HG02571 (cell line): ENCODE results near the gene PDE9A.

Source experiments
- ATAC-seq: cut with Tn5 transposase; IDR thresholded peaks from one replicate; pipeline ENCODE4 v1.9.1; 2021; ENCODE audit warnings: mild to moderate bottlenecking, moderate library complexity; ENCODE audit not compliant: unreplicated experiment

The PDE9A gene

GRCh38 chr21:42734323-42734971, 81.0 kb downstream of the PDE9A start:
- no peak for ATAC-seq

DNA sequence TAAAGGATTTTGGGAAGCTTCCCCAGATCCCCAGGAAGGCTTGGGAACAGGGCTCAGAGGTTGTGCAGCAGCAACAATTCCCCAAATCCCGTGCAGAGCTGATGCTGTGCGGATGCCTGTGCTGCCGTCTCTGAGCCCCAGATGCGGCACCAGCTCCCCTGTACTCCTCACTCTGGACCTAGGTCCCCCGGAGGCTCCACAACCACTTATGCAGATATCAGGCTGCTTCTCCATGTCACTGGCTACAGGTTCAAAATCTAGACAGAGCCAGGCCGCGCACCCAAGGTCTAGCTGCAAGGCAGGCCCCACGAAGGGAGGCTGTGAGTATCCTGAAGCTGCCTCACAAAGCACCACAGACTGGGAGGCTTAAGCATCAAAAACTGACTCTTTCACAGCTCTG, 81.6 kb downstream of the PDE9A start:
- no peak for ATAC-seq

DNA sequence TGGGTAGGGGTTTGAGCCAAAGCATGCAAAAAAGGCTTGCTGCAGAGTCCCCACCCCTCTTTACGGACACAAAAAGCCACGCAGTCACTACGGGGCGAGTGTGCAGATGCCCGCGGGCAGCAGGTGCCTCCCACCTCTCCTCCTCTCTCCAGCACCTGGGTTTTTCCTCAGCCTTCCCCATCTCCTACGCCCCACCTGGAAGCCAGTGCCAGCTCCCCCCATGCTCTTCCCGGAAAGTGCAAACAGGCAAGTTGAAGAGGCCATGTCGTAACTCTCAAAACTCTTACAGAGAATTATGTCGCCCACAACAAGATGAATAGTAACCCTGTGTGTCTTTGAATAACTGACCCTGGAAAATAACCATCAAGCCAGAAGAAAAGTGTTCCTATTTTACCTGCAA, 82.5 kb downstream of the PDE9A start:
- ATAC-seq: no peak

DNA sequence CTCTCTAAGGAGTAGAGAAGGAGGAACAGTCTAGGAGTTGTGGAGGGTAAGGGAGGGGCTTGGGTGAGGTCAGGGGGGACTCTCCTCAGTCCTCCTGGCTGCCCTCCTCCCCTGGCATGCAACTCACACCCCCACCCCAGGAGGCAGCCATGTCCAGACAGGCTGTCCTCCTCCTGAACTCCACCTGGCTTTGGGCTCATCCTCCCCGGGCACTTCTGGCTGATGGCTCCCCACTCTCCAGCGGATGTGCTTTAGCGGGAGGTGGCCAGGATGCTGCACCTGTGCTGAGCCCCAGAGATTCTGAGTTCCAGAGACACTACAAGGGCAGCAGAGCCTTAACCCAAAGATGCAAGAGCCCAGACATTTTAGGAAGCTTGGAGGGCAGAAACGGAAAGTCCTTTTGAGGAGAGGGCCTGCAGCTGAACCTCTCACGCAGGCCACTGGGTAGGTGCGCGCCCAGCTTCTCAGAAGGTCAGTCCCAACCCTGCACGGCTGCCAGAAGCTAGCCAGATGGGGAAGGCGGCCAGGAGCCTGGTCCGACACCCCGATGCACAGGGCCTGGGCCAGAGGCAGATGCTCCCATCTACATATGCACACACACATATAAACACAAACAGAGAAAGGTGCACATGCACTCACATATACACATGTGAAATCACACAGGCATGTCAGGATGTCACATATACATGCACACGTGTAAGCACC, 83.4 kb downstream of the PDE9A start:
- ATAC-seq: no peak

DNA sequence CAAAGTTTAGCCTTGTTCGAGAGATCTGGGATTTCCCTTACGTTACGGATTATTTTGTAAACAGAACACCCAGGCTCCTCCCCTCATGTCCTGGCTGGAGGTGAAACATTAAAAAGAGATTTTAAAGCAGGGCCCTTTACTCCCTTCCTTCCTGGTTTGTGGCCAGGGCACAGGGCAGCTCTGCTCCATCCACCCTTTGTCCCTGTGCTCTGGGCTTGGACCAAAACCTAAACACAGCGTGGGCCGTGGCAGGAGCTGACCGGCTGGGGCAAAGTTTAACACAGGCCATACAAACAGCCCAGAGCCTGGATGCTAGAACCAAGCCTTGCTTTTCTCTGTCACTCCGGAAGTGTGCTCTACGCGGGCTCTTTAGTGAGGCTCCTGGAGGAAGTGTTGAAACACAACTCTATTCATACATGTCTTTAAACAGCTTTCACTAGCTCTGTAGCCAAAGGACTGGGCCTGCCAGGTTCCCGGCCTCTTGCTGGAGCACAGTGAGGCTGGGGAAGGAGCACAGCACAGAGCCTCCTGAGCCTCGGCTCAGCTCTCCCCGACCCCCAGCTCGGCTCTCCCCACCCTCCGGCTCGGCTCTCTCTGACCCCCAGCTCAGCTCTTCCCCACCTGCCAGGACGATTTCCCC, 84.7 kb downstream of the PDE9A start:
- no peak for ATAC-seq

DNA sequence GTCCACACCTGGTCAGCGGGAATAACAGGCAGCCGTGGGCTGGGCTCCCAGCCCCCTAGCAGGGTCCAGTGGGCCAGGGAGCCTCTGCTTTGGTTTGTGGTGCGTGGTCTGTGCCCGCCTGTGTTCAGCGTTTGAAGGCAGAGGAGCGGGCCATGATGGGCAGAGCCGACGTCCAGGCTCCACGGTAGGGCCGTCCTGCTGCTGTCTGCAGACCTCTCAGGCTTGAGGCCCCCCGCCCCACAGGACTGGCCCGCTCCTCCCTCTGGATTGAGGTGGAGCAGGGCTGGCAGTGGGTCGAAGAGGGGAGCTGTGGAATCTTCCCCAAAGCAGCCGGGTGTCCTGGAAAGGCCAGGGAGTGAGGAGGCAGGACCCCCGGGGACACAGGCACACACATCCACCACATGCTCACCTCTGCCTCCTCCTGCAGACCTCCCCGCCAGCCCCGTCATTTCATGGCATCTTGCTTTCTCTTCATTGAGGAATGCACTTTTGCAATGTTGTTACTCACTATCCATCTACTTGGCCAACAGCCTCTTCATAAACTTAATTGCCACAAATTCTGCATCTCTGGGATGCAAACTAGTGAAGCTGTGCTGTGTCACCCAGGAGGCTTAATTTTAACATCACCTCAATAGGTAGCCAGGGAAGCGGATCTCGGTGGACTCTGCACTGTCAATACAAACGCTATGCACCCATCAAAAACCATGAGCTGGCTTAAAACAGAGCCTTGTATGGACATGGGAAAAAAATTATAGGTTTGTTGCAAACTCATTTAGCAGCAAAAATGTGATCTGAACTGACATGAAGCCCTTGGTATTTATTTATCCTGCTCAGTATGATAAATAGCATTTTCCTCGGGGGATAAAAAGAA, 85.9 kb downstream of the PDE9A start:
- no peak for ATAC-seq

GRCh38 chr21:42740405-42740909, 87.0 kb downstream of the PDE9A start:
- no peak for ATAC-seq

GRCh38 chr21:42741066-42741465, 87.6 kb downstream of the PDE9A start:
- no peak for ATAC-seq

DNA sequence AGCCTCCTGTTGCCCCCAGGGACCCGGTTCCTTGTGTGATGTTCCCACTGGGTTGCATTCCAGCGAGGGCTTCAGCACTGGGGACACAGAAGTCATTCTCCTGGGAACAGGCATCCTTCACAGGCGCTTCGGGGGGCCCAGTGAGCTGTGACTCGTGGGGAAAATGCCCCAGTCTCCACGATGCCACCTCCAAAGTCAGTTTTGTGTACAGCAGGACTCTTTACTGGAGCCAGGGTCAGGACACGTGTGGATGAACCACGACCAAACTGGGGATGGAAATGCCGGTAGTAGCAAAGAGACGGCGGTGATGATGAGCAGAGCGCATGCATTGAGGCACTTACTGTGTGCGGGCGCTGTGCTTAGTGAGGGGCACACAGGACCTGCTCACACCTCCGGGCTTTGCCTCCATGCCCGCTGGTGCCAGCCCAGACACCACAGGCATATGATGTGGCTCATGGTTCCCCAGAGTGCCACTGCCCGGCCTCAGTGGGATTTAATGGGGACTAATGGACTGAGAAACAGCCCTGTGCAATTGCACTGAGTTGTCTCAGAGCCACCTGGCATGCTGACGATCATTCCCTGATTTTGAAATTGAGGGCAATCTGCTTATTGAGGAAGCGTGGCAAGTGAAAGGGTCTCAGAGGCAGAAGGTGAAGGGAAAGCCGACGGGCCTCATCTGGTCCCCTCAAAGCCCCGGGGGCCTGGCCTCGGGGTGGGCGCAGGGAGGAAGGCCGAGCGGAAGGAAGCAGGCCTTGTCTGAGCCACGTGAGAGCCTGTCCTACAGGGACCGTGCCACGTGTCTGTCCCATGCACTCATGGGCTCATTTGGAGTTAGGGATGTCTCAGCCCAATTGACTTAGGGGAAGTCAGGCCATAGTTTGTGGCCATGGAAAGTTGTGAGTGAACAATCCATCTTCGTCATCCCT, 91.4 kb downstream of the PDE9A start:
- ATAC-seq: no peak

GRCh38 chr21:42745511-42746239, 92.3 kb downstream of the PDE9A start:
- ATAC-seq: no peak

DNA sequence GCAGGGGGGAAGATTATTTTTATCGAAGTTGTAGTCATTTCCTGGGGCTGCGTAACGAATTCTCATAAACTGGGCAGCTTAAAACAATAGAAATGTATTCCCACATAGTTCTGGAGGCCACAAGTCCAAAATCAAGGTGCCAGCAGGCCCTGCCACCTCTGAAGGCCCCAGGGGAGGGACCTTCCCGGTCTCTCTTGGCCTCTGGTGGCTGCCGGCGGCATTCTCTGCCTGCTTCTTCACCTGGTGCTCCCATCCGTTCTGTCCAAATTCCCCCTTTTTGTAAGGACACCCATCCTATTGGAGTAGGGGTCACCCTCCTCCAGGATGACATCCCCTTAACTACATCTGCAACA, 92.8 kb downstream of the PDE9A start:
- no peak for ATAC-seq

DNA sequence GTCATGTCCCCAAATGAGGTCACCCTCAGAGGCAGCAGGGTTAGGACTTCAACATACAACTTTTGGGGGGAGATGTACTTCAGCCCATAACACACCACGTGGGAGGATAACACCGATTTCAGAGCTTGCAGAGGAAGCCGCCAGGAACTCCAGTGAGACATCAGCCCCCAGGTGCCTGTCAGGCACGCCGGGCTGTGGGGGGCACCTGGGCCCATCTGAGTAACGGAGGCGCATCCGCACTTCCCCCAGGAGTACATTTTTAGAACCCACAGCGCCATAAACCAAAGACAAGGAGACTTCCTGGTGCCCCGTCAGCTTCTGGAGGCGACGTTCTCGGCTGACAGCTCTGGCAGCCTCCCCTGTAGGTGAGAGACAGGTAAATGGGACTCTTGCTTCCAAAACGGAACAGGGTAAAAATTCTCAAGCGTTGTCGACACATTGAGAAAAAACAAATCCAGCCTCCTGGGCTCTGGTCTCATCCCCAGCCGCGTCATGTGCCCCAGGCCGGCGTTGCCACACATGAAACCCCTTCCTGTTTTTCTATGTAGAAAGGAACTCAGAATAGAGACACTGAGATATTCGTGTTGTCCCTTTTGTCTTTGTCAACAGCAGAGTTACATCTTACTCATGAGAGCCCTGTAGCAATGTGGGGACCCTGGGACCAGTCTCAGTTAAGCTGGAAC, 93.3 kb downstream of the PDE9A start:
- no peak for ATAC-seq

GRCh38 chr21:42747276-42747701, 93.9 kb downstream of the PDE9A start:
- no peak for ATAC-seq

- no peak for ATAC-seq
These were observed 94.4 kb downstream of the PDE9A start for GRCh38 chr21:42747746-42748351.

DNA sequence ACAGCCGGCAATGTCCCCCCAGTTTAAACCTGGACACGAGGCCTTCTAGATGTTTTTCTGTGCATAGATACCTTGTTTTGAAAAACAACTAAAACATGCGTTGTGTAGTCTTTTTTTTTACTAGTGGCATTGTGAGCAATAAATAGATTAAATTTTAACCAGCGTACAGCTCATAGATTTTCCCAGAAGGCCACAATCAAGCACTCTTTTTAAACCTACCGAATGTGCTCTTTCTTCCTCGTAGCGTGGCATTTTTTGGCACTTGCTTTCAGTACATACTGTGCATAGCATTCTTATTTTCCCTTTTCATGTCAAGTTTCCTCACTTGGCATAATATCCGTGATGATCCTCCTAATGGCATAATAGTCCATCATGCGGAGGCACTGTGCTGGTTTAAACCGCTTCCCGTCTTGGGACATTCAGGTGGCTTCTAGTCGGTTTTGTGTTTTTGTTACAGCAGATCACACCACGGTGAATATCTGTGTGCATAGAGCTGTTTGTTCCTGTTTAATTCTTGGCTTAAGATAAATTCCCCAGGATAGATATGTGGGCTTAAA, 95.3 kb downstream of the PDE9A start:
- no peak for ATAC-seq

DNA sequence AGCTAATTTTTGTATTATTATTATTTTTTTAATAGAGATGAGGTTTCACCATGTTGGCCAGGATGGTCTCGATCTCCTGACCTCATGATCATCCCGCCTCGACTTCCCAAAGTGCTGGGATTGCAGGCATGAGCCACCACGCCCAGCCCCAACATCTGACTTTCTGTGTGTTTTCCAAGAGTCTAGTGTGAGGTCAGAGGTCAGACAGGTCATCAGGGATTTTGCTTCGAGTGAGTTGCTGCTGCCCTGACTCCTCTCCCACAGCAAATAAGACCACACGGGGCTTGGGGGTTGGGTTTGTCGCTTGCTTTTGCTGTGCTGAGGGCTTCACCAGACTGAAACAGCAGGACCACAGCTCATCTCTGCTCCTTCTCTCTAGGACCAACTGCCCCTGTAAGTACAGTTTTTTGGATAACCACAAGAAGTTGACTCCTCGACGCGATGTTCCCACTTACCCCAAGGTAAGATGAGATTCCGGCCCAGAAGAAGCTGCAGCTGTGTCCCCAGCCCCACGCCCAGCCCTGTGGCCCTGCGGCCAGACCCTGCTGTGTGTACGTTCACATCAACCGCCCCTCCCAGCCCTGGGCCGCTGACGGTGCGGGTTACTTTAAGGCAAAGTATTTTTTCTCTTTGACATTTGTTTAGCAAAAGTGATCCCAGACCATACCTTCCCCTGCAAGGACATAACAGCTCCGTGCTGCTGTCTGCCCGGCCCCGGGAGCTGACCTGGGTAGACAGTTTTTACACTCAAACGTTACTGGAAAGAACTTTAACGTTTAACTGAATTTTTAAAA, 97.5 kb downstream of the PDE9A start:
- no peak for ATAC-seq

DNA sequence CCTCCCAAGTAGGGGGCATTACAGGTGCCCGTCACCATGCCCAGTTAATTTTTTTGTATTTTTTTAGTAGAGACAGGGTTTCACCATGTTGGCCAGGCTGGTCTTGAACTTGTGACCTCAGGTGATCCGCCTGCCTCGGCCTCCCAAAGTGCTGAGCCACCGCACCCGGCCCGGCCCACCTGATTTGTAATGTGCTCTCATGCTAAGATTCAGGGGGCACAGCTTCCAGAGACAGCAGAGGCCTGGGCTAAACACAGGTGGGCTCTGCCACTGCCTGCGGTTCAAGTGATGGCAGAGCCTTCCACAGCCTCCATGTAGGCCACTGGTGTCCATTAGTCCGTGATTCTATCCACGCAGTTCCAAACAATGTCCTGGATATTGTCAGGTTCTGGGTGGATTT, 98.4 kb downstream of the PDE9A start:
- no peak for ATAC-seq
